Fibroblast of lung (primary cell): ENCODE results near the gene ZSCAN20. TPM values are rescaled to one million over a fixed set of nuclear protein-coding genes. Genes with fewer than 3 reads are reported as not detected.

Experiments used
- DNase-seq, 2 donors: peaks; one replicate each; pipeline versions ENCODE4 v3.0.0 to v3.0.0-alpha.2; 2010; ENCODE audit warnings: low read depth in 2 of 2
- H2AFZ ChIP-seq: 2 replicates; pipeline ENCODE4 v1.5.1; 2012; ENCODE audit warnings: low read length, control low read depth, inconsistent platforms
- H3K27ac ChIP-seq: 2 replicates; pipeline ENCODE4 v1.5.1; 2011; ENCODE audit warnings: low read length, control low read depth; ENCODE audit not compliant: insufficient read depth
- H3K27me3 ChIP-seq: 2 replicates; pipeline ENCODE4 v1.5.1; 2011; ENCODE audit warnings: mild to moderate bottlenecking, low read length; ENCODE audit not compliant: control insufficient read depth, insufficient read depth
- H3K36me3 ChIP-seq: 2 replicates; pipeline ENCODE4 v1.5.1; 2011; ENCODE audit warnings: low read length; ENCODE audit not compliant: control insufficient read depth, insufficient read depth
- H3K4me1 ChIP-seq: 2 replicates; pipeline ENCODE4 v1.5.1; 2011; ENCODE audit warnings: low read length; ENCODE audit not compliant: control insufficient read depth, insufficient read depth; ENCODE audit errors: extremely low read depth
- H3K4me2 ChIP-seq: 2 replicates; pipeline ENCODE4 v1.5.1; 2011; ENCODE audit warnings: low read length, control low read depth; ENCODE audit not compliant: insufficient read depth; ENCODE audit errors: extremely low read depth
- H3K4me3 ChIP-seq, 4 experiments: fragments of 200-600 bp in 1 of 4; sonication (generic) in 1 of 4; replicated peaks in 1 of 4; 2 replicates each; pipeline ENCODE4 v1.5.1; 2011 to 2016; ENCODE audit warnings: low read length in 4 of 4, low read depth in 3 of 4, mild to moderate bottlenecking in 3 of 4, control low read depth in 2 of 4, inconsistent platforms in 1 of 4, mixed read lengths in 1 of 4; ENCODE audit not compliant: insufficient read depth in 1 of 4; ENCODE audit errors: control extremely low read depth in 1 of 4
- H3K79me2 ChIP-seq: 2 replicates; pipeline ENCODE4 v1.5.1; 2012; ENCODE audit warnings: mild to moderate bottlenecking, low read length, inconsistent platforms; ENCODE audit not compliant: control insufficient read depth, insufficient read depth
- H3K9ac ChIP-seq: 2 replicates; pipeline ENCODE4 v1.5.1; 2011; ENCODE audit warnings: mild to moderate bottlenecking, low read length, control low read depth; ENCODE audit not compliant: insufficient read depth
- H3K9me3 ChIP-seq: 2 replicates; pipeline ENCODE4 v1.5.1; 2012; ENCODE audit warnings: low read depth, low read length; ENCODE audit not compliant: control insufficient read depth, insufficient read depth
- H4K20me1 ChIP-seq: 2 replicates; pipeline ENCODE4 v1.5.1; 2011; ENCODE audit warnings: low read length; ENCODE audit not compliant: control insufficient read depth, insufficient read depth; ENCODE audit errors: extremely low read depth
- EZH2 ChIP-seq: IDR thresholded peaks from 2 replicates; pipeline ENCODE4 v1.5.1; 2012; ENCODE audit warnings: low read length, control low read depth, mild to moderate bottlenecking; ENCODE audit errors: missing control alignments
- polyA plus RNA-seq, 2 donors: library from polyadenylated mRNA; depleted of rRNA in 1 of 2; stranded (reverse) in 1 of 2; unstranded in 1 of 2; fragments of >200 nt; gene quantifications; 2 replicates each; pipeline ENCODE4 v1.2.1, GENCODE V29; 2011 to 2012; ENCODE audit warnings: missing spikeins in 1 of 2
- total RNA-seq: library from RNA; depleted of rRNA; stranded (reverse); fragments of >200 nt; gene quantifications from 2 replicates; pipeline ENCODE4 v1.2.1, GENCODE V29; 2014
- TF ChIP-seq, protein P1 (sequence below), 2 donors: IDR thresholded peaks in 1 of 2; conservative IDR thresholded peaks in 1 of 2; 1 replicate in 1 of 2; 2 replicates in 1 of 2; pipeline ENCODE4 v1.5.1; 2011 to 2012; ENCODE audit warnings: low read length in 2 of 2, control low read depth in 1 of 2, inconsistent platforms in 1 of 2, low read depth in 1 of 2, mild to moderate bottlenecking in 1 of 2

Gene ZSCAN20
- total and polyA plus RNA-seq, 2 donors (not counting 1 experiment from before 2014, with no cell fraction given), result 3.1 to 13.0 TPM

DNA sequence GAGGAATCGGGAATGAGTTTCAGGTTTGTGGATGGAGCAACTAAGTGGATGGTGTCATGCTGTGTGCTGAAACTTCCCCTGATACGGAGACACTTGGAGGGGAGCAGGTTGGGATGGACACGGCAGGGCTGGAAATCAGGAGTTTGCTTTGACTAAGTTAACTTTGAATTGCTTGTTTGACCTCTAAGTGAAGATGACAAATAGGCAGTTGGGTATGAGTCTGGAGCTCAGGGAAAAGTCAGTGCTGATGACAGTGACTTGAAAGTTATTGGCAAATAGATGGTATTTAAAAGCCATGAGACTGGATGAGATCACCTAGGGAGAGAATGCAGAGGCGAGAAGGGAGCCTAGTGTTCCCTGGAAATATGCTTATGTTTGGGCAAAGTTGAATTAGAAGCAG is 12.8 kb upstream of the ZSCAN20 start:
- H3K27ac ChIP-seq, result no peak overlapping the region

DNA sequence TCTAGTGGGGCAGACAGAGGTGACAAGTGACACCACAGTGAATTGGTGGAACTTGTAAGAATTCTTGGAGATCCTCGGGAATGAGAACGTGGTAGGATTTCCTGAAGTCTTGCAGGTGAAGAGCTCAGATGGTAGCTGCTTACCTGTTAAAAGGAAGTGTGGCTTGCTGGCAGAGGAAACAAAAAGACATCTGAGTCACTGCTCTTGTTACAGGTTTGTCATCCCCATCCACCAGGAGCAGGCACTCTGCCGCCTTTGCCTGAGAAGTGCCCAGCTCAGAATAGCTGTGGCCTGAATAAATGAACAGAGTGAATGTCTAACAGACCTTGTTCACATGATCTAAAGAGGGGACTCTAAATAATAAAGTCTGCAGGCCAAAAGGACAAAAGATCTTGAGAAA is 12.3 kb upstream of the ZSCAN20 start:
- H2AFZ ChIP-seq, result no peak overlapping the region
- H3K4me1 ChIP-seq, result peaks cover 13% of the 10 kb centered on the region
- H3K9ac ChIP-seq, result no peak overlapping the region
- no peaks in the 10 kb centered on the region for H3K9me3 ChIP-seq
- H4K20me1 ChIP-seq, result no peaks in the 10 kb centered on the region
- H3K27me3 ChIP-seq, result no peaks in the 10 kb centered on the region
- H3K27ac ChIP-seq, result no peak overlapping the region
- no peak for DNase-seq
- TF ChIP-seq, protein P1, sequence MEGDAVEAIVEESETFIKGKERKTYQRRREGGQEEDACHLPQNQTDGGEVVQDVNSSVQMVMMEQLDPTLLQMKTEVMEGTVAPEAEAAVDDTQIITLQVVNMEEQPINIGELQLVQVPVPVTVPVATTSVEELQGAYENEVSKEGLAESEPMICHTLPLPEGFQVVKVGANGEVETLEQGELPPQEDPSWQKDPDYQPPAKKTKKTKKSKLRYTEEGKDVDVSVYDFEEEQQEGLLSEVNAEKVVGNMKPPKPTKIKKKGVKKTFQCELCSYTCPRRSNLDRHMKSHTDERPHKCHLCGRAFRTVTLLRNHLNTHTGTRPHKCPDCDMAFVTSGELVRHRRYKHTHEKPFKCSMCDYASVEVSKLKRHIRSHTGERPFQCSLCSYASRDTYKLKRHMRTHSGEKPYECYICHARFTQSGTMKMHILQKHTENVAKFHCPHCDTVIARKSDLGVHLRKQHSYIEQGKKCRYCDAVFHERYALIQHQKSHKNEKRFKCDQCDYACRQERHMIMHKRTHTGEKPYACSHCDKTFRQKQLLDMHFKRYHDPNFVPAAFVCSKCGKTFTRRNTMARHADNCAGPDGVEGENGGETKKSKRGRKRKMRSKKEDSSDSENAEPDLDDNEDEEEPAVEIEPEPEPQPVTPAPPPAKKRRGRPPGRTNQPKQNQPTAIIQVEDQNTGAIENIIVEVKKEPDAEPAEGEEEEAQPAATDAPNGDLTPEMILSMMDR (conservative IDR thresholded peaks at IDR 0.05 in 1 of 2, IDR thresholded peaks at IDR 0.05 in 1 of 2; ENCODE audit: low read depth in 1 of 2, low read length in 2 of 2), result no peak
- no peak for TF ChIP-seq EZH2
- H3K36me3 ChIP-seq, result no peaks in the 10 kb centered on the region
- H3K79me2 ChIP-seq, result no peaks in the 10 kb centered on the region
- no peak overlapping the region for H3K4me3 ChIP-seq
- no peak overlapping the region for H3K4me2 ChIP-seq

More for the DNA sequence above, 12.8 kb upstream of the ZSCAN20 start:
- H3K9me3 ChIP-seq, result no peaks in the 10 kb centered on the region
- no peaks in the 10 kb centered on the region for H4K20me1 ChIP-seq
- TF ChIP-seq, protein P1 (conservative IDR thresholded peaks at IDR 0.05 in 1 of 2, IDR thresholded peaks at IDR 0.05 in 1 of 2; ENCODE audit: low read depth in 1 of 2, low read length in 2 of 2), result no peak
- TF ChIP-seq EZH2, result no peak
- no peak overlapping the region for H3K9ac ChIP-seq
- no peaks in the 10 kb centered on the region for H3K36me3 ChIP-seq
- no peaks in the 10 kb centered on the region for H3K79me2 ChIP-seq
- no peak overlapping the region for H3K4me3 ChIP-seq
- no peak overlapping the region for H3K4me2 ChIP-seq
- no peak overlapping the region for H2AFZ ChIP-seq
- peak; percentile 40 to 47 for DNase-seq
- no peaks in the 10 kb centered on the region for H3K27me3 ChIP-seq
- peaks cover 13% of the 10 kb centered on the region for H3K4me1 ChIP-seq

DNA sequence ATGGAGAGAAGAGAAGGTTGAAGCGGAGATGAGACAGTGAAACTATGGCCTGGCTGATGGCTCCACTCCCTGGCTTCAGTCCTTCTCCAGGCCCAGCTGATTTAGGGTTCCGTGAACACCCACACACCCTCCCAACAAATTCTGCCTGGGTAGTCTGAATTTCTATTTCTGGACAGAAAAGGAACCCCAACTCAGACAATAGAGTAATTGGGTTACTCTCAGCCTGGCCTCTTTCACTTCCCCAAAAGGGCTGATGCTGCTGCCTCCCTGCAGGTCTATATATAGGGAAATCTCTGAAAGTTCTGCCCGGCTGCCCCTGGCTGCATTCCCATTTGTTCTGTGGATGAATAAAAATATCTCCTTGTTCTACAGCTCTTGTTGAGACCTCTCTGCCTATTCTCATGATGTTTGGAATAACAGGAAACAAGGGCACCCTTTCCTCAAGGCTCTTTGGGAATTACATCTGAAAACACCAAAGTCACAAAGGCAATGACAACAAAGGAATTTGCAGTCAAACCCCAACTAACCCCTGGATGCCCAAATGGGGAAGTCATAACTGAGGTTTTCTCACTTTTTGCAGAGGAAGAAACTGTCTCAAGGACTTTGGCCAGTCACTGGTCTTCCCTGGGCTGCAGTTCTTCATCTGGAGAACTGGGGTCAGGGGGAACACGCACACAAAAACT is 11.4 kb upstream of the ZSCAN20 start:
- Histone ChIP-seq H3K9ac (no peak overlapping the region), H3K36me3 (no peaks in the 10 kb centered on the region), H3K27me3 (no peaks in the 10 kb centered on the region), H3K4me2 (no peak overlapping the region), H3K4me3 (no peak overlapping the region), H4K20me1 (no peaks in the 10 kb centered on the region), H3K79me2 (no peaks in the 10 kb centered on the region), H3K27ac (no peak overlapping the region), H2AFZ (no peak overlapping the region), H3K4me1 (peaks cover 12% of the 10 kb centered on the region), H3K9me3 (no peaks in the 10 kb centered on the region)
- TF ChIP-seq, protein P1 (conservative IDR thresholded peaks at IDR 0.05 in 1 of 2, IDR thresholded peaks at IDR 0.05 in 1 of 2; ENCODE audit: low read depth in 1 of 2, low read length in 2 of 2), result no peak
- TF ChIP-seq EZH2, result no peak
- no peak for DNase-seq
